Thyroid gland (tissue), 4 donors: Measurements from ENCODE around the gene BBIP1.

Source experiments
- CTCF ChIP-seq, 6 experiments: fragments of 200-600 bp in 3 of 6; fragments of 450-650 bp in 3 of 6; sonication (generic) in 3 of 6; IDR thresholded peaks; one replicate each; pipeline ENCODE4 v1.5.1; 2016 to 2019; ENCODE audit warnings: antibody characterized with exemption in 6 of 6, mild to moderate bottlenecking in 2 of 6, inconsistent platforms in 1 of 6, moderate library complexity in 1 of 6
- POLR2A ChIP-seq, 2 donors: fragments of 450-650 bp; IDR thresholded peaks; one replicate each; pipeline ENCODE4 v1.6.1; 2017; ENCODE audit warnings: antibody characterized with exemption in 2 of 2, mild to moderate bottlenecking in 2 of 2, moderate library complexity in 1 of 2

- TF ChIP-seq CTCF (IDR thresholded peaks at IDR 0.05): no peak
- no peak for TF ChIP-seq POLR2A (IDR thresholded peaks at IDR 0.05)
Measured at GRCh38 chr10:110868981-110869380, 50.0 kb downstream of the BBIP1 start.
